Lower leg skin (tissue), 3 donors: ENCODE results near the gene PPAT.

Source experiments
- POLR2A ChIP-seq, 2 donors: fragments of 450-650 bp; IDR thresholded peaks; one replicate each; pipeline ENCODE4 v1.6.1; 2016 to 2017; ENCODE audit warnings: antibody characterized with exemption in 2 of 2, mild to moderate bottlenecking in 1 of 2, moderate library complexity in 1 of 2
- TF ChIP-seq, protein P1 (sequence below), 3 donors: fragments of 450-650 bp; IDR thresholded peaks; one replicate each; pipeline ENCODE4 v1.5.1; 2016; ENCODE audit warnings: antibody characterized with exemption in 3 of 3, mild to moderate bottlenecking in 3 of 3, moderate library complexity in 2 of 3

DNA sequence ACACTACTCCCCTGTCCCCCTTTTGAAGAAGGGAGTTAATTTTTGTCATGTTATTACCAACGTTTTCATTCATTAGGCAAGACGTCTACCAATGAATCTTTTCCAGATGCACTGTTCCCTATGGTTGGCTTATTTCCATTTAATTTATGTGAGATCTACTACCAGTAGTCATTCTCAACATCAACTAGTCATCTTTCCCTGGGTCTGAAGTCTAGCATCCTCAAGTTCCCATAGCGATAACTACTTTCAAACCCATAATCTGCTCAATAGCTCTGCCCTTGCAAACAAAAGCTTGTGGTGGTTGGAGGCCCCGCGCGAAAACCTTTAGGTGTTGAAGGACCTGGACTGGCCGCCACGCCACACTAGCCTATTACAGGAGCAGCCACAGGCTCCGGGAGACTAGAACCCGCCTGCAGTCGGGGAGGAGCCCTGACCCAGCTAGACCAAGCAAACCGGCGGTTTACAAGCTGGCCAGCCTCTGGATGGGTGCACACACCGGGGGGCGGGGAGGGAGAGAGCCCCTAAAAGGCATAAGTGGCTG, 746 bp downstream of the PPAT start:
- TF ChIP-seq, protein P1, sequence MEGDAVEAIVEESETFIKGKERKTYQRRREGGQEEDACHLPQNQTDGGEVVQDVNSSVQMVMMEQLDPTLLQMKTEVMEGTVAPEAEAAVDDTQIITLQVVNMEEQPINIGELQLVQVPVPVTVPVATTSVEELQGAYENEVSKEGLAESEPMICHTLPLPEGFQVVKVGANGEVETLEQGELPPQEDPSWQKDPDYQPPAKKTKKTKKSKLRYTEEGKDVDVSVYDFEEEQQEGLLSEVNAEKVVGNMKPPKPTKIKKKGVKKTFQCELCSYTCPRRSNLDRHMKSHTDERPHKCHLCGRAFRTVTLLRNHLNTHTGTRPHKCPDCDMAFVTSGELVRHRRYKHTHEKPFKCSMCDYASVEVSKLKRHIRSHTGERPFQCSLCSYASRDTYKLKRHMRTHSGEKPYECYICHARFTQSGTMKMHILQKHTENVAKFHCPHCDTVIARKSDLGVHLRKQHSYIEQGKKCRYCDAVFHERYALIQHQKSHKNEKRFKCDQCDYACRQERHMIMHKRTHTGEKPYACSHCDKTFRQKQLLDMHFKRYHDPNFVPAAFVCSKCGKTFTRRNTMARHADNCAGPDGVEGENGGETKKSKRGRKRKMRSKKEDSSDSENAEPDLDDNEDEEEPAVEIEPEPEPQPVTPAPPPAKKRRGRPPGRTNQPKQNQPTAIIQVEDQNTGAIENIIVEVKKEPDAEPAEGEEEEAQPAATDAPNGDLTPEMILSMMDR (IDR thresholded peaks at IDR 0.05), result no peak
- TF ChIP-seq POLR2A (IDR thresholded peaks at IDR 0.05), result no peak
